ENCODE measurements around the gene KHDC3L.
A peak's percentile ranks its signal among the peaks of the same experiment; 100 is the strongest.
"Not testable (repeated sequence)": the region's sequence is repeated elsewhere in the genome, so short reads cannot be mapped to it uniquely, and the experiment has no call there.

Gene KHDC3L

GRCh38 chr6:73388800-73389512 lies 26.5 kb downstream of the KHDC3L start:
- H3K27ac Mint-ChIP-seq, result peak overlapping the region; percentile 79
- H3K4me3 Mint-ChIP-seq, result peak overlapping the region; percentile 80
- peaks cover 36% of the 10 kb centered on the region for H3K4me1 Mint-ChIP-seq (ENCODE audit: low read depth)
- H3K36me3 Mint-ChIP-seq (ENCODE audit: low read depth), result peaks cover 7% of the 10 kb centered on the region
- no peaks in the 10 kb centered on the region for H3K9me3 Mint-ChIP-seq
- H3K27me3 Mint-ChIP-seq (ENCODE audit: low read depth), result no peaks in the 10 kb centered on the region

DNA sequence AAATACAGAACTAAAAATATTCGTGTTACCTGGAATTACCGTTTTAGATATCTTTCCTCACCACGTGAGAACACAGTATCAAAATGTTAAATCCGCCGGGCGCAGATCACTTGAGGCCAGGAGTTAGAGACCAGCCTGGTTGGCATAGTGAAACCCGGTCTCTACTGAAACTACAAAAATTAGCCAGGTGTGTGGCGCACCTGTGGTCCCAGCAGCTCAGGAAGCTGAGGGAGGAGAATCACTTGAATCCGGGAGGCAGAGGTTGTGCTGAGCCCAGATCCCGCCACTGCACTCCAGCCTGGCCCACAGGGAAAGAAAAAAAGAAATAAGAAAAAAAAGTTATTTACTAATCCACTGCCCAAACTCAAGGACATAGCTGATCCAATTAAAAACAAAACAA lies 27.4 kb downstream of the KHDC3L start:
- Mint-ChIP-seq H3K36me3 (ENCODE audit: low read depth) (peaks cover 8% of the 10 kb centered on the region), H3K27ac (no peak overlapping the region), H3K4me1 (ENCODE audit: low read depth) (peaks cover 36% of the 10 kb centered on the region), H3K9me3 (no peaks in the 10 kb centered on the region), H3K27me3 (ENCODE audit: low read depth) (no peaks in the 10 kb centered on the region), H3K4me3 (no peak overlapping the region)

DNA sequence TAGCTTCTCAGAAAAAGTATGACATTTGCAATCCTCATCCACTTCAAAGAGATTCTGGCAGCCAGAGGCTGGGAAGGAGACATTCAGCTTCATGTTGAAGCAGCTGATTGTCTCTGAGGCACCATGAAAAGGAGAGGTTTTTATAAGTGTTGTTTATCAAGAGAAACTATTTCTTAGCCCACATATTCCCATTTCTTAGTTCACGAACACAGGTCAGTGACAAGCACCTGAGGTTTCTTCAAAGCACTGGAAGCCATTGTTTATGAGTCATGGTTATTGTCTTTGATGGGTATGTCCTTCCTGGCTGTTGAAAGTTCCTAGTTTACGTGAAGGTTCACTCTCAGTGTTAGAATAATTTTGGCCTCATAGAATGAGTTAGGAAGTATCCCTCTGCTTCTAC lies 29.2 kb downstream of the KHDC3L start:
- H3K4me1 Mint-ChIP-seq (ENCODE audit: low read depth), result peaks cover 34% of the 10 kb centered on the region
- no peaks in the 10 kb centered on the region for H3K9me3 Mint-ChIP-seq
- no peaks in the 10 kb centered on the region for H3K27me3 Mint-ChIP-seq (ENCODE audit: low read depth)
- no peak overlapping the region for H3K4me3 Mint-ChIP-seq
- peaks cover 11% of the 10 kb centered on the region for H3K36me3 Mint-ChIP-seq (ENCODE audit: low read depth)
- H3K27ac Mint-ChIP-seq, result peak overlapping the region; percentile 60

DNA sequence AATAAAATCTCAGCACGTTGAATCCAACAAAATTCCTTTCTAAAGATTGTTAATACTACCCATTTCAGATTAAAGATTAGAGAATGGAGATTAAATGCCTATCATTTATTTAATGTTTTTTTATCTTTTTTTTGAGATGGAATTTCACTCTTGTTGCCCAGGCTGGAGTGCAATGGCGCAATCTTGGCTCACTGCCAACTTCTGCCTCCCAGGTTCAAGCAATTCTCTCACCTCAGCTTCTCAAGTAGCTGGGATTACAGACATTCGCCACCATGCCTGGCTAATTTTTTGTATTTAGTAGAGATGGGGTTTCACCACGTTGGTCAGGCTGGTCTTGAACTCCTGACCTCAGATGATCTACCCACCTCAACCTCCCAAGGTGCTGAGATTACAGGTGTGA lies 29.7 kb downstream of the KHDC3L start:
- H3K4me3 Mint-ChIP-seq; H3K27me3 Mint-ChIP-seq (ENCODE audit: low read depth); H3K9me3 Mint-ChIP-seq; H3K27ac Mint-ChIP-seq: not testable (repeated sequence)
- Mint-ChIP-seq H3K36me3 (ENCODE audit: low read depth) (peaks cover 11% of the 10 kb centered on the region), H3K4me1 (ENCODE audit: low read depth) (peaks cover 34% of the 10 kb centered on the region)

GRCh38 chr6:73393278-73393677 lies 30.8 kb downstream of the KHDC3L start:
- no peak overlapping the region for H3K27ac Mint-ChIP-seq
- peaks cover 31% of the 10 kb centered on the region for H3K4me1 Mint-ChIP-seq (ENCODE audit: low read depth)
- no peaks in the 10 kb centered on the region for H3K27me3 Mint-ChIP-seq (ENCODE audit: low read depth)
- peaks cover 11% of the 10 kb centered on the region for H3K36me3 Mint-ChIP-seq (ENCODE audit: low read depth)
- no peak overlapping the region for H3K4me3 Mint-ChIP-seq
- H3K9me3 Mint-ChIP-seq, result no peaks in the 10 kb centered on the region

DNA sequence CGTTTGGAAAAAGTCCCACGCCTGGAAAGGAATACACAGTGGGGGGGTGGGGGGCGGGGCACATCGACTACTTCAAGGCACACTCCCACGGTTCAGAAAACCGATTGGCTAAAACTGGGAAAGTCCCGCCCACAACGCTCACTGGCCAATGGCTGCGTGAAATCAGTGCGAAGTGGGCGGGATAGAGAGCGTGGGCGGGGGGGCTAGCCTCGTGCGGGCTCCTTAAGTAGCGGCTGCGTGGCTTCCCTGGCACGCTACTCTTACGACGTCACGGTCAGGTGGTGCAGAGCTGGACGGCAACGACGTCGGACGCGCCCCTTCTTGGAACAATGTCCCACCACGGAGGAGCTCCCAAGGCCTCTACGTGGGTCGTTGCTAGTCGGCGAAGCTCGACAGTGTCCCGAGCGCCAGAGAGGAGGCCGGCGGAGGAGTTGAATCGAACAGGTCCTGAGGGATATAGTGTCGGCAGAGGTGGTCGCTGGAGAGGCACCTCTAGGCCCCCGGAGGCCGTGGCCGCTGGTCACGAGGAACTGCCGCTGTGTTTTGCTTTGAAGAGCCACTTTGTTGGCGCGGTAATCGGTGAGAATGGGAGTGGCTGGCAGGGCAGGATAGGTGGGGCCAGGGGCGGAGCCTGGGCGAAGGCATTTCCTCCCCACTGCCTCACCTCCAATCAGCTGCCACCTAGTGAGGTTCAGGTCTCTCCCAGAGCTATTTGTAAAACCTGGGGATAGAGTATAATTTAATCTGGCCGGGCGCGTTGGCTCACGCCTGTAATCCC lies 32.3 kb downstream of the KHDC3L start, which contains the start of gene DDX43:
Gene DDX43, plus strand, starts transcription at position 252 of the 778 bp plus-strand sequence. Its CDS starts 78 bp downstream, at position 330.
- Mint-ChIP-seq H3K9me3 (no peaks in the 10 kb centered on the region), H3K36me3 (ENCODE audit: low read depth) (peaks cover 12% of the 10 kb centered on the region), H3K27ac (peak within 1 kb of the TSS; percentile 89), H3K4me1 (ENCODE audit: low read depth) (peaks cover 17% of the 10 kb centered on the region), H3K27me3 (ENCODE audit: low read depth) (no peaks in the 10 kb centered on the region), H3K4me3 (peak within 1 kb of the TSS; percentile 83)

DNA sequence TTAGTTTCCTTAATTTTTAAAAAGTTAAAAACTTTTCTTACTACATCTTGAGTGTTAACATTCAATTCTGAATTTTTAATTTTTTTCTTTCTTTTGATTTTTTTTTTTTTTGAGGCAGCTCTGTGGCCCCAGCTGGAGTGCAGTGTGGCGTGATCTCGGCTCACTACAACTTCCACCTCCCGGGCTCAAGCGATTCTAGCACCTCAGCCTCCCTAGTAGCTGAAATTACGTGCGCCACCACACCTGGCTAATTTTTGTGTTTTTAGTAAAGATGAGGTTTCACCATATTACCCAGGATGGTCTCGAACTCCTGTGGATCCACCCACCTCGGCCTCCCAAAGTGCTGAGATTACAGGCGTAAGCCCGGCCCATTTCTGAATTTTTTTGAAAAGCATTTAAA lies 33.4 kb downstream of the KHDC3L start:
- H3K4me3 Mint-ChIP-seq, result no peak overlapping the region
- no peaks in the 10 kb centered on the region for H3K27me3 Mint-ChIP-seq (ENCODE audit: low read depth)
- peaks cover 14% of the 10 kb centered on the region for H3K4me1 Mint-ChIP-seq (ENCODE audit: low read depth)
- H3K27ac Mint-ChIP-seq, result no peak overlapping the region
- peaks cover 12% of the 10 kb centered on the region for H3K36me3 Mint-ChIP-seq (ENCODE audit: low read depth)
- no peaks in the 10 kb centered on the region for H3K9me3 Mint-ChIP-seq

- no peaks in the 10 kb centered on the region for H3K4me1 Mint-ChIP-seq (ENCODE audit: low read depth)
- no peaks in the 10 kb centered on the region for H3K9me3 Mint-ChIP-seq
- H3K27ac Mint-ChIP-seq, result no peak overlapping the region
- peaks cover 4% of the 10 kb centered on the region for H3K36me3 Mint-ChIP-seq (ENCODE audit: low read depth)
- H3K4me3 Mint-ChIP-seq, result no peak overlapping the region
- no peaks in the 10 kb centered on the region for H3K27me3 Mint-ChIP-seq (ENCODE audit: low read depth)
Observed at GRCh38 chr6:73400656-73401055, 38.2 kb downstream of the KHDC3L start.

GRCh38 chr6:73409395-73409794 lies 46.9 kb downstream of the KHDC3L start:
- H3K27ac Mint-ChIP-seq, result no peak overlapping the region
- H3K4me3 Mint-ChIP-seq, result no peak overlapping the region
- no peaks in the 10 kb centered on the region for H3K27me3 Mint-ChIP-seq (ENCODE audit: low read depth)
- H3K36me3 Mint-ChIP-seq (ENCODE audit: low read depth), result peaks cover 11% of the 10 kb centered on the region
- H3K4me1 Mint-ChIP-seq (ENCODE audit: low read depth), result no peaks in the 10 kb centered on the region
- H3K9me3 Mint-ChIP-seq, result no peaks in the 10 kb centered on the region

GRCh38 chr6:73413102-73413501 lies 50.6 kb downstream of the KHDC3L start:
- no peaks in the 10 kb centered on the region for H3K27me3 Mint-ChIP-seq (ENCODE audit: low read depth)
- peaks cover 2% of the 10 kb centered on the region for H3K4me1 Mint-ChIP-seq (ENCODE audit: low read depth)
- peaks cover 37% of the 10 kb centered on the region for H3K36me3 Mint-ChIP-seq (ENCODE audit: low read depth)
- no peaks in the 10 kb centered on the region for H3K9me3 Mint-ChIP-seq
- H3K4me3 Mint-ChIP-seq, result no peak overlapping the region
- no peak overlapping the region for H3K27ac Mint-ChIP-seq
